GM15510 (cell line): ENCODE measurements around the gene IRAK1.

Experiments
- POLR2A ChIP-seq: IDR thresholded peaks from 3 replicates; pipeline ENCODE4 v1.6.1; 2011; ENCODE audit warnings: borderline replicate concordance; ENCODE audit not compliant: insufficient read length; ENCODE audit errors: extremely low read depth

IRAK1 gene

DNA sequence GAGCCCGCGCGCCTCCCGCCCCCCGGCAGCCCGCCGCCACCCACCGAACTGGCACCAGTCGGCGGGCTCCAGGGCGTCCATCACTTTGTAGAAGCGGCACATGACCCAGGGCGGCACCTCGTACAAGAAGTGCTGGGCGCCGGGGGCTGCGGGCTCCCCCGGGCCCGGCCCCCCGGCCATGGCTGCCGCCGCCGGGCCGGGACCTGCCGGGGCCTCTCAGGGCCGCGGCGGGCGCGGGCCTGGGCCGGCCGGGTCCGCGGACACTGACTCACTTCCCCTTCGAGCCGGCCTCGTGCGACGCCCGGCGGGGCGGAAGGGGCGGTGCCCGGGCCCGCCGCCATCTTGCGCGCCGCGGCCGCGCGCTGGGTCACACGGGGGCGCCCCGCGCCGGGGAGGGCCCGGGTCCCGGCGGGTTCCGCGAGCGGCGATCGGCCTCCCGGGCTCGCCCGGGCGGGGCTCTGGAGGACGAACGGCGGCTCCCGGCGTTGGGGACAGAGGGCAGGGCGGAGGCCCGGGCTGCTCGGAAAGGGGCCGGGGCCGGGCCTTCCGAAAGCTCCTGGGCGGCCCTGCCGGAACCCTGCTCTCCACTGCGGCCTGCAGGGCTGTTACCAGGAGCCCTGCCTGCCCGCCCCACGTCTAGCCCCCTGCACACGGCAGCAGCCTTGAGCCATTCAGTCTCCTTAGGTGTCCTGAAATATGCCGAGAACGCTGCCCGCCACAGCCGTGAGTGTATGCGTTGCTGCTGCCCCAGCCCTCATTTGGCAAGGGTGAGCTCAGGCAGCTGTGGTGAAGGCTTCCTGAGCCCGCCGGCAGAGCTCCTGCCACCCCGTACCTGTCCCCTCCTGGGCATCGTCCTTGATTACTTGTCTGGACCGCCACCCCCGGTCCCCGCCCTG is at the start of gene IRAK1:
Gene IRAK1 (minus strand): TSS at position 270 of the 896 bp plus-strand sequence. CDS start 90 bp downstream, at position 180.
- peak; percentile 69 for TF ChIP-seq POLR2A

DNA sequence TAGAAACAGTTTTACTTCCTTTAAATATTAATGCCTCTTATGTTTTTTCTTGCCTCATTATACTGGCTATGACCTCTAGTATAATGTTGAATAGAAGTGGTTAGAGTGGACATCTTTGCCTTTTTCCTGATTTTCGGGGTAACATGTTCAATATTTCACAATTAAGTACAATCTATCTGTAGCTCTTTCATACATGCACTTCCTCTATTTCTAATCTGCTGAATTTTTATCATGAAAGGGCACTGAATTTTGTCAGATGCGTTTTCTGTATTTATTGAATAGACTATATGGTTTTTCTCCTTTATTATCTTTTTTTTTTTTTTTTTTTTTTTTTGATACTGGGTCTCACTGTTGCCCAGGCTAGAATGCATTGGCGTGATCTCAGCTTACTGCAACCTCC is 48.9 kb upstream of the IRAK1 start:
- TF ChIP-seq POLR2A, result no peak

DNA sequence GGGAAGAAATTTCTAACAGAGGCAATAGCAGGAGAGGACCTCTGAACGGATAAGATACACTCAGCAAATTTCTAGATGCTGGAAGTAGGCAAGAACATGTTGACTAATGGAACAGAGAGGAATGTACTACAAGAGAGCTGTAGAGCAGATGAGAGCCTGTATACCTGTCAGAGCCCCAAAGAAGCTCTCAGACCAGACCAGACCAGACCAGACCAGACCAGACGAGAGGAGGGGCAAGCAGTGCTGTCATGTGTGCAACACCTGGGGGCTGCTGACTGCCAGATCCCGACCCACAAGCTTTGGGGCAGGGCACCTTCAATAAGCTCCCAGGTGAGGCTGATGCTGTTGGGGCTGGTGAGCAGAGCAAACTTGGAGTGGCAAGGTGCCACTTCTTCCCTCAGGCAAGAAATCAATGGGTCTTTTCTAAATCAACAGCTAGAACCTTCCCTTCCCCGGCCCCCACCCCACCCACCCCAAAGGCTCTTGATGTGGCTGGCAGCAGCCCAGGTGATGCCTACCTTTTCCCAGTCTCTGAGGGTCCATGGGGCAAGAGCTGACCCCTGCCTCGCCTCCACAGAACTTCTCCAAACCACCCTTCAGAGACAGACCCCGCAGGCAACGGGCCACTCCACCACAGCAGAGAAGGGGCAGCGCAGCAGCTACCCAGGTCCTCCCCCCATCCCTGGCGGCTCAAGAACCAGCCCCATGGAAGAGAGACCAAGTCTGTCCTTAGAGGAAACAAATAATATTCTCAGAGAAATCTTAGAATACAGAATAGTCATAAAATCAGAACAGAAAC is 45.1 kb upstream of the IRAK1 start:
- no peak for TF ChIP-seq POLR2A

DNA sequence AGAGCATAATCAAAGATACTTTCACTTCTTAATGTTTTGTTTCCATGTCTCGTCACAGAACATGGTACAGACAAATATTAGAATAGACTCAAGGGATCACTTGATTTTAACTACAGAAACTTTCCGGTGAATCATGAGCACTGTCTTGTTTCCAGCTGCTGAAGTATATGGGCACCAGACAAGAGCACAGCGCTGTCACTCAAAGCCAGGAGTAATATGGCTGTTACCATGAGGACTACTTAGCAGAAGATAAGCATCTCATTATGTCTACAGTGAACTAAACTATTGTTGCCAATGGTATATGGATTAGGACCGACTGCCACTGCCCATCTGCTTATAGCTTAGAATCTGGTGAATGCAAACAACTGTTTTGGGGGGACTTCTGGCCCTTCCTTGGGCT is 43.5 kb upstream of the IRAK1 start:
- no peak for TF ChIP-seq POLR2A

DNA sequence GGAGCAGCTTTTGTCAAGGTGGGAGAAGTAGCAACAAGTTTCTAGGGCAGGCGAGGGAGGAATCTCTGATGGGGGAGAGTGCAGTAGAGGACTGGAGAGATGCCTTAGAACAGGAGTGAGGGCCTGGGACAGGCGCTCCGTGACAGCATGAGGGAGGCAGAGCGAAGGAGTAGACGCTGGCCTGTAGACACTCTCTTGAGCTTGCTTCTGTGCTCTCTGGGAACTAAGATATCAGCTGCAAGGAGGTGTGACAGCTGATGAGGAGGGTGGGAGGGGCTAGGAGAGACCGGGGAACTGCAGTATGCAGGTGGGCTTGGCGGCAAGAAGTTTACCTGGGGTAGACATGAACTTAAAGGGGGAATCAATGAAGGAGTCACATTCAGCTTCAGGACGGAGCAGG is 42.1 kb upstream of the IRAK1 start:
- no peak for TF ChIP-seq POLR2A

DNA sequence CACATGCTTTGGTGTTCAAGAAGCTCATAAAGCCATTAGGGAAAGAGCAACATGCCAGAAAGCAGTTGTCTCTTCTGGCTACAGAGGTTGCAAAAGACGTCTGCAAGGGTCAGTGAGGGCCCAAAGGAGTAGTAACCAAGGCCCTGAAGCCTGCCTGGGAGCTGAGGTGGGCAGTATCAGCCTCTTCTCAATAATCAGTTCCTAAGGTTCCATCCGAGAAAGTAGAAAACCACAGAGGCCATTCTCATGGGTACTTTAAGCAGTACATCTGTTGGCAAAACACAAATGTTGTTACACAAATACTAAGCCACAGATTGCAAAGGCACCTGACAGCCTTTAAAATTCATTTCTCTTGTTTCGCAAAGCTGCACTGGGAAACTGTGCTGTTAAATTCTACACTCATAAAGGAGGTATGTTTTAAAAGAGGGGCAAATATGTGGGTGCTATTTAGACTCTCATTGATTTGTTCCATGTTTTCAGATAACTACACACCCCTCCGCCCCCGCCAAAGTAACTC is 40.1 kb upstream of the IRAK1 start:
- TF ChIP-seq POLR2A, result no peak

DNA sequence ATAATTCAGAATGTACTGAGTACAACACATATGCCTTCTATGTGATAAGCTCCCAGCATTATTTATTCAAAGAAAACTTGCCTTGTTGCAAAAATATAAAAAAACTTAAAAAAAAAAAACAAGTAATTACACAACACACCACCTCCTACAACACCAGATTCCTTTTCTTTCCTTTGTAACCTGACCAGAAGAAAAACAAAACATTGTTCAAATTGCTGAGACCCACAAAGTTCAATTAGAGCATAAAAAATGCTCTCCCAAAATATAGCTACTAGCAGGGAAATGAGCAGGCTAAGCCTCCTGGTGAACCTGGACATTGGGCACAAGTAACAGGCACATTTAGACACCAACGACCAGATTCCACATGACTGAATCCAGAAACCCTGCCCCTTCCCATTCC is 39.5 kb upstream of the IRAK1 start:
- TF ChIP-seq POLR2A, result no peak

DNA sequence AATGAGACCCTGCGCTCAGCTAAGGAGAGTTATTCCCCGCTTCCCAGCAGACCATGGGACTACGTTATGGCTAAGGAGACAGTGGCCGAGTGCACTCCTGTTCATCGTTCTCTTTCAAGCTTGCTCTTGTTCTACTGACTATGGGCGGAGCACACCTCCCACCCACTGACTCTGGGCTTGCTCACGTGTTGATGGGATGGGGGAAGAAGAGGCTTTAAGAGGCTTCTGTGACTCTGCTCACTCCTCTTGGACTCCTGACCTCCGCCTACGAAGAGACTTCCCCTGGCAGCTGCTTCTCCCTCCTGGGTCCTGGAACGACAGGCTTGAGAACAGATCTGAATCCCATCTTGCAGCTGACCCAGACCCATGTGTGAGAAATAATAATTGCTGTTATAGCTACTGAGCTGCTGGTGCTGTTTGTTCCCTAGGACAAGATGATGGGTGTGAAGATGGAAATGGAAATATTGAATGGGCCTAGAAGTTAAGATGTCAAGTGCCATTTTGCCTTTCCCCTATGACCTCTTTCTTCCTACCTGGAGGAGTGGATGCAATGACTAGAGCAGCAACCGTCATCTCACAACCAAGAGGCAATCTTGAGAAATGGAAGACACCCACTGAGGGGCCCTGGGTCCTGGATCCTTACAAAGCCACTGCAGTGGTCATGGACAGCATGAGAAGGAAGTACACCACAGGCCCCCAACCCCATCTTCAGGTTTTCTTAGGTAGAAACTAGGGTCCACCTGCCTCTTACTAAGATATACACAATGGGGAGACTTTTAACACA is 38.7 kb upstream of the IRAK1 start:
- TF ChIP-seq POLR2A, result no peak

DNA sequence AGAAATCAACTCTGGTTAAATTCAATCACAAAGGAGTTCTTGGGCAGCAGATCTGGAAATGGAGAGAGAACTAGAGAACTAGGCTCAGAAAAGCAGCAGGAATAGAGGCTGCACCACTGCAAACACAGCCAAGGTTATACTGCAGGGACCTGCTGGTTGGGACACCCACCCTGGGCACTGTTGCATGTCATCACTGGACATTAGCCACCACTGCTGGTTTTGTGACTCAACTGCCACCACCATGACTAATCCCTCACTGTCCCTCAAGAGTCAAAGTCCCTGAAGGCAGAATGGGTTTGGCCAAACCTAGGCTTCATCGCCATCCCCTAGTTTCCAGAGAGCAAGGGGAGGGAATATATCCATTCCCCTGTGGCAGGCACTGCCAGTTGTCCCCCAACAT is 38.1 kb upstream of the IRAK1 start:
- TF ChIP-seq POLR2A, result no peak

DNA sequence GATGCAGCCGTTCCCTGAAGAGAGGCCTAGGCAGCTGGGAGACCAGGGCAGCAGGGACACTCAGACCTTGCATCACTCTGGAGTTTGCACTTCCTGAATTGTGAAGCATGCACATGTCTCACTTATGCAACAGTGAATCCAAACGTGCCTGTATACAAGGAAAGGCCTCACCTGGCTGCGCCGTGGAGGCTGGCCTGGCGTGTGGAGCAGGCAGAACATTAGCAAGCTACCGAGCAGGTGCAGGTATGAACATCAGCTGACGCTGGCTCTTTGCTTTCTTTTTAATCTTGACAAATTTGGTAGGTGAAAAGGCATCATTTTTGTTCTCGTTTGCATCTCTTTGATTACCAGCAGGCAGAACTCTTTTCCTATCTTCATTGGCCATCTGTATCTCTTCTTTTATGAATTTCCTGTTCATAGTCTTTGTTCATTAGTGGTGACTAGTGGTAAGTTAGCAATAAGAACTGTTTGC is 37.1 kb upstream of the IRAK1 start:
- no peak for TF ChIP-seq POLR2A

DNA sequence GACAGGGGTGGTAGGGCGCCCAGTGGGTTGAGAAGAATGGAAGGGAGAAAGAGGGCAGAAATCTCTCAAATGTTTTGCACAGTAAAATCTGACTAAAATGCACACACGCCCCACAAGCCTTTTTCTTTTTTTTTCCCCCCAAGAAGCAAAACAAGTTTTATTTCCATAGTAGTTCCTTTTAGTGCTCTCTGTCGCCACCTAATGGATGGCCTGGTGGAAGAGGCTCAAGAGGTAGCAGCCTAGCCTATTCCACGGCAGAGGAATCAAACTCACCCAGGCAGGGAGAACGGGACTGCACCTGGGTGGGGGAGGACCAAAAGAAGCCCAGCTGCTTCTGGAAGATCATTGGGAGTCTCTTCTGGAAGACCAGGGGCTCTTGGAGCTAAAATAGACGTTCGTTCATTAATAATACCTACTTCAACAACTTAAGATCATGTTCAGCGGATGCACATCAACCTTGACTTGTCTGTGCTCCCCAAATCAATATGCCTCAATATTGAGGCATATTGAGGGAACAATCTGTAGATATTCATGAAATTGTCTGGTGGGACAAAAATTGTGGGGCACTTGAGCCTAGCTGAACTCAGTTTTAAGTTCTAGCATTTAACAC is 31.6 kb upstream of the IRAK1 start:
- no peak for TF ChIP-seq POLR2A

DNA sequence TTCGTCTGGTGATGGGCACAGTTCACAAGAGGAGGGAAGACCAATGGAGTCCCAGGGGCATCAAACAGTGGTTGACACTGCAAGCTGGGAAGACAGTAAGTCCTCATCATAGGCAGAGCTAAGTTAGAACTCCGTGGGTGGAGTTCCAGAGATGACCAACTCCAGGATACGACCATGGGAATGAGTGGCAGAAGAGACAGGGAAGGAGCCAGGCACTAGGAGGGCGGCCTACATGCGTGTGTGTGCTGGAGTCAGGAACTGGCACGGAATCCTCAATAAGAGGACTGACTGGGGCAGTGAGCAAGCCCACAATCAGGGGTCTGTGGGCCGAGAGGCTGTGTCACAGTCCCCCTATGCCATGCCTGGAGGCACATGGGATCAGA is 30.4 kb upstream of the IRAK1 start:
- TF ChIP-seq POLR2A, result no peak

DNA sequence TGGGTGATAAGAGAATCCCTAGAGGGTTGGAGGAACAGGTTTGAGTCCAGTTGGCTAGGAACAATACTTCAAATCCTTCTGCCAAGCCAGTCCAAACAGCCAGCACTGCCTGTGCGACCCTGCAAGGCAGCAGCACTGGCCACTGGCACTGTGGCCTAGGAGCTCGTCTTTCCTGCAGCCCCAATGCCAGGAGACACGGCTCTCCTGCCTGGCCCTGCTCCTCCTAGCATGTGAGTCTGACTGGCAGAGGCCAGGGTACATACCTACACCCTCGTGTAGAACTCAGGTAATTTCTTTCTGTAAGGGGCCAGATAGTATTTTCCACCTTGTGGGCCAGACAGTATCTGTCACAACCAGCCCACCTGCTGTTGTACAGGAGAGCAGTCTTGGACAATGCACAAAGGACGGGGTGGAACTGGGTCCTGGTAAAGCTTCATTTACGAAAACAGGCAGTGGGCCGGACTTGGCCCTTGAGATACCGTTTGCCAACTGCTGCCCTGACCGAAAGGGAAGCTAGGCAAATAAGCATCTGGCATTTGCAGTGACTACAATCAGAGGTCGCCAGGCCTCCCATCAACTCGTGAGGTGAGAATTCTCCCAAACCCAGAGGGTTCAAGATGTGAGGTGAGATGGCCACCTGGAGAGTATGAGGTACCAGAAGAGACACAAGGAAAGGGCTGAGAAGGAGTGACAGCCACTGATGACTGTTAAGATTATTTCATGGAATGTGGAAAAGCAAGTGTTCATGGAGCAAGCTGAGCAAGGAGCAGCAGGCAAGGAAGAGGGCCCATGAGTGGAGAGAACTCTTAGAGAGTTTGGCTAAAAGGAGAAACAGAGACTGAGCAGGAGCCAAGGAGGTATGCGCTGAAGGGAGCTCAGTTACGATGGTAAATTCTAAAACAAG is 29.8 kb upstream of the IRAK1 start:
- no peak for TF ChIP-seq POLR2A
